Tibial artery (tissue), 4 donors: ENCODE data around the gene PCDHGA3.
"Not testable (repeated sequence)": the region's sequence is repeated elsewhere in the genome, so short reads cannot be mapped to it uniquely, and the experiment has no call there.

Source experiments
- DNase-seq, 2 donors: peaks; one replicate each; pipeline ENCODE4 v3.0.0-alpha.2; 2019
- H3K27ac ChIP-seq, 2 donors: fragments of 200-600 bp; sonication (generic) in 1 of 2; 1 replicate in 1 of 2; 2 replicates in 1 of 2; pipeline ENCODE4 v1.5.1; 2018 to 2019; ENCODE audit warnings: mild to moderate bottlenecking in 1 of 2
- H3K27me3 ChIP-seq, 2 donors: fragments of 200-600 bp; sonication (generic) in 1 of 2; one replicate each; pipeline versions ENCODE4 v1.5.1 to v1.6.0; 2016 to 2019
- H3K36me3 ChIP-seq, 3 donors: fragments of 200-600 bp; sonication (generic) in 2 of 3; one replicate each; pipeline ENCODE4 v1.5.1; 2016 to 2019; ENCODE audit warnings: mild to moderate bottlenecking in 2 of 3
- H3K4me1 ChIP-seq, 4 donors: fragments of 200-600 bp; sonication (generic) in 2 of 4; 1 replicate in 3 of 4; 2 replicates in 1 of 4; pipeline ENCODE4 v1.5.1; 2016 to 2019
- H3K4me3 ChIP-seq, 2 donors: fragments of 200-600 bp; sonication (generic) in 1 of 2; 1 replicate in 1 of 2; 2 replicates in 1 of 2; pipeline ENCODE4 v1.5.1; 2018 to 2019; ENCODE audit warnings: mild to moderate bottlenecking in 2 of 2
- H3K9me3 ChIP-seq, 3 donors: fragments of 200-600 bp; sonication (generic) in 1 of 3; one replicate each; pipeline ENCODE4 v1.5.1; 2016 to 2019
- CTCF ChIP-seq, 2 experiments: fragments of 200-600 bp in 1 of 2; fragments of 450-650 bp in 1 of 2; IDR thresholded peaks; one replicate each; pipeline ENCODE4 v1.5.1; 2017 to 2019; ENCODE audit warnings: antibody characterized with exemption in 2 of 2, mild to moderate bottlenecking in 1 of 2, moderate library complexity in 1 of 2
- intact Hi-C: fragments of 100-400 bp; cut with DNase I; formaldehyde crosslinking; loops from one replicate; pipeline ENCODE4 v1.15.0; 2023; ENCODE audit warnings: low total_unique reads

Gene PCDHGA3

GRCh38 chr5:141371572-141372475, 28.2 kb downstream of the PCDHGA3 start:
- Histone ChIP-seq H3K9me3 (peaks cover 6 to 99% (median 90%) of the 10 kb centered on the region in 3 donors), H3K27me3 (no peaks in the 10 kb centered on the region), H3K4me3 (no peak overlapping the region), H3K36me3 (peaks cover 0 to 57% (median 53%) of the 10 kb centered on the region in 3 donors), H3K27ac (no peak overlapping the region), H3K4me1 (no peaks in the 10 kb centered on the region)
- intact Hi-C loops: no loop called here
- TF ChIP-seq CTCF (IDR thresholded peaks at IDR 0.05): no peak
- DNase-seq: no peak

DNA sequence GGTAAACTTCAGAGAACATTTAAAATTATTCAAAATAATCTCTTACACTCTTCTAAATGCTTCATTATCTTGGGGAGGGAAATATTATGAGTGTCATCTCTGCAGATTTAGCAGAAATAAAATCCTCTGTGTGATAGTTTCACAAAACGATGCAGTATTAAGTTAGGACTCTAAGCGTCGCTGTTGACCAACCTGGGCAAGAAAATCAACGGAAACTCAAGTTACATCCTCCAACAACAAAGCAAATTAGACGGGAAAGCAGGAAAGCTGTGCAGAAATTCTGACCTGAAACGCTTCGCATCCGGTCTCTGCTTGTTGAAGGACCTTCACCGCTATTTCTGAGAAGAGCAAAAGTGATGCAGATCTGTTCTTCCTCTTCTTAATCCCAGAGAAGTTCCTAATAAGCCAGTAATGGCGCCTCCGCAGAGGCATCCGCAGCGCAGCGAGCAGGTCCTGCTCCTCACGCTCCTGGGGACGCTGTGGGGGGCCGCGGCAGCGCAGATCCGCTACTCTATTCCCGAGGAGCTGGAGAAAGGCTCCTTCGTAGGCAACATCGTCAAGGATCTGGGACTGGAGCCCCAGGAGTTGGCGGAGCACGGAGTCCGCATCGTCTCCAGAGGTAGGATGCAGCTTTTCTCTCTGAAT, 30.2 kb downstream of the PCDHGA3 start, which contains the start of gene PCDHGA6:
Gene PCDHGA6 (plus strand): TSS at position 219 of the 645 bp plus-strand sequence. CDS start 193 bp downstream, at position 412.
- H3K4me1 ChIP-seq: no peaks in the 10 kb centered on the region
- peak within 1 kb of the TSS; percentile 21 to 30 for H3K4me3 ChIP-seq
- intact Hi-C loops: no loop called here
- TF ChIP-seq CTCF (IDR thresholded peaks at IDR 0.05): peak in 1 of 2 experiments; percentile 25
- peaks cover 6 to 100% (median 95%) of the 10 kb centered on the region in 3 donors for H3K9me3 ChIP-seq
- H3K27me3 ChIP-seq: no peaks in the 10 kb centered on the region
- no peak within 1 kb of the TSS for H3K27ac ChIP-seq
- DNase-seq: no peak
- H3K36me3 ChIP-seq: peaks cover 0 to 71% (median 70%) of the 10 kb centered on the region in 3 donors

DNA sequence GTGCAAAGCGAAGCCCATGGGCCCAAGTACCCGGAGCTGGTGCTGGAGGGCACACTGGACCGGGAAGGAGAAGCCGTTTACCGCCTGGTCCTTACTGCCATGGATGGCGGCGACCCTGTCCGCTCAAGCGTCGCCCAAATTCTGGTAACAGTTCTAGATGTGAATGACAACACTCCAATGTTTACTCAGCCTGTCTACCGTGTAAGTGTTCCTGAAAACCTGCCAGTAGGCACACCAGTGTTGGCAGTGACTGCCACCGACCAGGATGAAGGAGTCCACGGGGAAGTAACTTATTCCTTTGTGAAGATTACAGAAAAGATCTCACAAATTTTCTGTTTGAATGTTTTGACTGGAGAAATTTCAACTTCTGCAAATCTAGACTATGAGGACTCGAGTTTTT, 31.0 kb downstream of the PCDHGA3 start:
- H3K9me3 ChIP-seq: peaks cover 6 to 100% (median 87%) of the 10 kb centered on the region in 3 donors
- DNase-seq: no peak
- H3K4me1 ChIP-seq: no peaks in the 10 kb centered on the region
- H3K36me3 ChIP-seq: peaks cover 0 to 78% (median 71%) of the 10 kb centered on the region in 3 donors
- no peaks in the 10 kb centered on the region for H3K27me3 ChIP-seq
- TF ChIP-seq CTCF (IDR thresholded peaks at IDR 0.05): no peak
- H3K4me3 ChIP-seq: no peak overlapping the region
- intact Hi-C loops: no loop called here
- no peak overlapping the region for H3K27ac ChIP-seq

- intact Hi-C loops, DNase-seq, H3K4me1 ChIP-seq, H3K27ac ChIP-seq, H3K27me3 ChIP-seq, H3K4me3 ChIP-seq: not testable (repeated sequence)
- Histone ChIP-seq H3K9me3 (peaks cover 6 to 100% (median 85%) of the 10 kb centered on the region in 3 donors), H3K36me3 (peaks cover 0 to 75% (median 63%) of the 10 kb centered on the region in 3 donors)
Observed at GRCh38 chr5:141375444-141376155, 32.0 kb downstream of the PCDHGA3 start.

GRCh38 chr5:141382469-141383294, 39.1 kb downstream of the PCDHGA3 start, which contains the start of gene PCDHGA7:
TSS of gene PCDHGA7 (plus strand) at chr5:141382742. CDS start at chr5:141382900, 158 bp downstream.
- Histone ChIP-seq H3K9me3 (peaks cover 37 to 100% (median 80%) of the 10 kb centered on the region in 3 donors), H3K4me1 (no peaks in the 10 kb centered on the region), H3K36me3 (peaks cover 4 to 70% (median 68%) of the 10 kb centered on the region in 3 donors), H3K27me3 (no peaks in the 10 kb centered on the region), H3K27ac (no peak within 1 kb of the TSS), H3K4me3 (peak within 1 kb of the TSS; percentile 13 to 29)
- intact Hi-C loops: no loop called here
- TF ChIP-seq CTCF (IDR thresholded peaks at IDR 0.05): peak in 1 of 2 experiments; percentile 10
- no peak for DNase-seq
